ENCODE data around the gene SLC16A5.
A peak's percentile ranks its signal among the peaks of the same experiment; 100 is the strongest.

SLC16A5 gene

GRCh38 chr17:75064040-75064439, 23.7 kb upstream of the SLC16A5 start:
- ChIA-PET POLR2A (no interaction called here), CTCF (interaction anchor here (0.9 to 9.9 kb wide), 6 partner anchors 9 to 67 kb away, joined by 3 to 107 read pairs (median 4); partner anchors contain the start of genes ARMC7 and NT5C)
- WGBS (ENCODE audit: insufficient coverage): 89% methylated on average over 11 of the region's 11 CpGs
- H3K27me3 ChIP-seq (replicated peaks in 2 of 5; ENCODE audit: control insufficient read depth in 4 of 5, insufficient read depth in 5 of 5, low read length in 4 of 5): no peaks in the 10 kb centered on the region
- no peak overlapping the region for H3K4me3 ChIP-seq (ENCODE audit: control insufficient read depth in 1 of 7, extremely low read depth in 1 of 7, insufficient read depth in 4 of 7, low read depth in 2 of 7, low read length in 6 of 7)
- no peak for DNase-seq
- H3K9me3 ChIP-seq (ENCODE audit: control extremely low read depth in 1 of 5, control insufficient read depth in 4 of 5, insufficient read depth in 2 of 5, low read depth in 1 of 5, low read length in 4 of 5): no peaks in the 10 kb centered on the region
- peaks cover 1 to 26% (median 26%) of the 10 kb centered on the region in 4 experiments for H3K4me1 ChIP-seq (ENCODE audit: control extremely low read depth in 1 of 4, control insufficient read depth in 4 of 4, insufficient read depth in 4 of 4, low read length in 3 of 4)
- no peak overlapping the region for H3K27ac ChIP-seq (ENCODE audit: insufficient read depth in 1 of 2, low read depth in 1 of 2, low read length in 2 of 2, poor library complexity in 1 of 2, severe bottlenecking in 2 of 2)
- H3K36me3 ChIP-seq (ENCODE audit: control insufficient read depth in 4 of 4, insufficient read depth in 4 of 4, low read length in 3 of 4): peaks cover 9 to 58% (median 45%) of the 10 kb centered on the region in 4 experiments

DNA sequence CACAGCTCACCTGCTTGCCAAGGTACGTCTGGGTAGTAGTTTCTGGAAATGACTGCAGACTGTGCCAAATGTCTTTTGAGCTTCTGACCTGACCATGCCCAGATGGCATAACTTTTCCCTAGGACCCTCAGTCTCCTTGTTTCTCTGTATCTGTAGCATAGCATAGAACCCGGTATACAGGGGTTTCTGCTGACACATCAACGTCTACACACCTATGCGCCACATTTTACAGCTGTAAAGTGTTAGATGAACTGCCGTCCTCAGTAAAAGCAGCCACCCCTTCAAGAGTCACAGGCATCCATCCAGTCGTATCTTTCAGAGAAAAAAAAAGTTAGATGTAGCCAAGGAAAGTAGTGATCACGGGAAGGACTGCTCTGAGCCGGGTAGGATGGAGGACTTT, 23.3 kb upstream of the SLC16A5 start:
- WGBS (ENCODE audit: insufficient coverage): 96% methylated on average over 8 of the region's 8 CpGs
- Histone ChIP-seq H3K9me3 (ENCODE audit: control extremely low read depth in 1 of 5, control insufficient read depth in 4 of 5, insufficient read depth in 2 of 5, low read depth in 1 of 5, low read length in 4 of 5) (no peaks in the 10 kb centered on the region), H3K27me3 (replicated peaks in 2 of 5; ENCODE audit: control insufficient read depth in 4 of 5, insufficient read depth in 5 of 5, low read length in 4 of 5) (no peaks in the 10 kb centered on the region), H3K4me3 (ENCODE audit: control insufficient read depth in 1 of 7, extremely low read depth in 1 of 7, insufficient read depth in 4 of 7, low read depth in 2 of 7, low read length in 6 of 7) (no peak overlapping the region), H3K27ac (ENCODE audit: insufficient read depth in 1 of 2, low read depth in 1 of 2, low read length in 2 of 2, poor library complexity in 1 of 2, severe bottlenecking in 2 of 2) (no peak overlapping the region), H3K36me3 (ENCODE audit: control insufficient read depth in 4 of 4, insufficient read depth in 4 of 4, low read length in 3 of 4) (peaks cover 9 to 55% (median 44%) of the 10 kb centered on the region in 4 experiments), H3K4me1 (ENCODE audit: control extremely low read depth in 1 of 4, control insufficient read depth in 4 of 4, insufficient read depth in 4 of 4, low read length in 3 of 4) (peaks cover 1 to 26% (median 24%) of the 10 kb centered on the region in 4 experiments)
- POLR2A ChIA-PET: no interaction called here
- DNase-seq: no peak
- CTCF ChIA-PET: interaction anchor here (0.6 to 9.9 kb wide), 7 partner anchors 8 to 137 kb away, joined by 3 to 107 read pairs (median 3); partner anchors contain the start of gene NT5C

DNA sequence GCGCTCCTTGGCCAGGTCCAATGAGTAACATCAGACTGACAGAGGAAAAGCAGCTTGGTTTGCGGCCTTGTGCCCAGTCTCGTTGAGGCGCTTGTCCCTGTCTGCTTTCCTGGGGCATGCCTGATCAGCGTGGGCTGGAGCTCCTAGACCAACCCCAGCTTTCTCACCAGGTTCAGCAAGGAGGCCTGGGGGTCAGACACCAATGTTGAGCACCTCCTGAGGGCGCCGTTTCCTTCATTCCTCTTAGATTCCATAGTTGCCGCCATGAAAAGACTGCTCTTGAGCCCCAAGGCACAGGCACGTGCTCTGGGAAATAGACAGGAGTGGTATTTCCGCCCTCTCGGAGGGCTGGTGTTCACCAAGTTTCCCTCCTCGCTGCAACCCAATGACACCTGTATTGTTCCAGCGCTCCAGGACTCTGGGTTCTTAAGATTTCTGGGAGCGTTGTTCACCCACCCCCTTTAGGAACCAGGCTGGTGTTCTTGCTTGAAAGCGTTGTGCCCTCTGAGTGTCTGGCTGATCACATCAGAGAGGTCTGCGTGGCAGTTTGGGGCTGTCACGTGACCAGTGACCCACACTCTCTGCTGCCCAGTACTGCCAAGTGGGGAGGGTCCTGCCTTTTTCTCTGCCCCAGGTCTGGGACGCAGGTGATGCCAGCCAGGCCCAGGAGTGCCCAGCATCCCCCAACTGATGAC, 22.7 kb upstream of the SLC16A5 start:
- ChIA-PET CTCF (interaction anchor here (0.6 to 9.9 kb wide), 8 partner anchors 8 to 137 kb away, joined by 3 to 107 read pairs (median 4); partner anchors contain the start of gene NT5C), POLR2A (no interaction called here)
- H3K27ac ChIP-seq (ENCODE audit: insufficient read depth in 1 of 2, low read depth in 1 of 2, low read length in 2 of 2, poor library complexity in 1 of 2, severe bottlenecking in 2 of 2): no peak overlapping the region

GRCh38 chr17:75065562-75066151, 22.1 kb upstream of the SLC16A5 start:
- Histone ChIP-seq H3K4me1 (ENCODE audit: control extremely low read depth in 1 of 4, control insufficient read depth in 4 of 4, insufficient read depth in 4 of 4, low read length in 3 of 4) (peaks cover 0 to 21% (median 18%) of the 10 kb centered on the region in 4 experiments), H3K27ac (ENCODE audit: insufficient read depth in 1 of 2, low read depth in 1 of 2, low read length in 2 of 2, poor library complexity in 1 of 2, severe bottlenecking in 2 of 2) (no peak overlapping the region), H3K27me3 (replicated peaks in 2 of 5; ENCODE audit: control insufficient read depth in 4 of 5, insufficient read depth in 5 of 5, low read length in 4 of 5) (no peaks in the 10 kb centered on the region), H3K4me3 (ENCODE audit: control insufficient read depth in 1 of 7, extremely low read depth in 1 of 7, insufficient read depth in 4 of 7, low read depth in 2 of 7, low read length in 6 of 7) (no peak overlapping the region), H3K9me3 (ENCODE audit: control extremely low read depth in 1 of 5, control insufficient read depth in 4 of 5, insufficient read depth in 2 of 5, low read depth in 1 of 5, low read length in 4 of 5) (no peaks in the 10 kb centered on the region), H3K36me3 (ENCODE audit: control insufficient read depth in 4 of 4, insufficient read depth in 4 of 4, low read length in 3 of 4) (peaks cover 9 to 47% (median 41%) of the 10 kb centered on the region in 4 experiments)
- 74% methylated on average over 5 of the region's 6 CpGs for WGBS (ENCODE audit: insufficient coverage)
- ChIA-PET POLR2A (no interaction called here), CTCF (interaction anchor here (0.9 to 1.5 kb wide), 2 partner anchors 14 to 54 kb away, joined by 4 read pairs; no protein-coding TSS in a partner anchor)
- no peak for DNase-seq

More for the DNA sequence above, 22.7 kb upstream of the SLC16A5 start:
- no peaks in the 10 kb centered on the region for H3K27me3 ChIP-seq (replicated peaks in 2 of 5; ENCODE audit: control insufficient read depth in 4 of 5, insufficient read depth in 5 of 5, low read length in 4 of 5)
- WGBS (ENCODE audit: insufficient coverage): 97% methylated on average over 16 of the region's 18 CpGs
- no peaks in the 10 kb centered on the region for H3K9me3 ChIP-seq (ENCODE audit: control extremely low read depth in 1 of 5, control insufficient read depth in 4 of 5, insufficient read depth in 2 of 5, low read depth in 1 of 5, low read length in 4 of 5)
- DNase-seq: no peak
- H3K4me1 ChIP-seq (ENCODE audit: control extremely low read depth in 1 of 4, control insufficient read depth in 4 of 4, insufficient read depth in 4 of 4, low read length in 3 of 4): peaks cover 0 to 21% (median 19%) of the 10 kb centered on the region in 4 experiments
- H3K36me3 ChIP-seq (ENCODE audit: control insufficient read depth in 4 of 4, insufficient read depth in 4 of 4, low read length in 3 of 4): peaks cover 9 to 50% (median 43%) of the 10 kb centered on the region in 4 experiments
- no peak overlapping the region for H3K4me3 ChIP-seq (ENCODE audit: control insufficient read depth in 1 of 7, extremely low read depth in 1 of 7, insufficient read depth in 4 of 7, low read depth in 2 of 7, low read length in 6 of 7)

DNA sequence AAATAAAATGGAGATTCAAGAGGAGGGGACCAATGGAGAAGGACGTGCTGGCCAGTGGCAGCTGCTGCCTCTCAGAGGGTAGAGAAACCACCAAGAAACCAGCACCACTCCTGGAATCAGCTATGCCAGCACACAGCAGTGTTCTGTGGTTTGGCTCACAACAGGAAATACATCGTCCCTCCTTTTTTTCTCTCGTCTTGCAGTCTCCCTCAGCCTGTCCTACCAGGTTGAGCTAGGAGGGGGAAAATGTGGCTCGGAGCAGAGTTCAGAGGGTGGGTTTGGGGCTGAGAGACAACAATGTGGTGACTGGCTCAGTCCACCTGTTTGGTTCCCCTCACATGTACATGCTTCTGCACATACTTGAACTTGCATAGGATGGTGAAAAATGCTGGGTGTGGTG, 19.9 kb upstream of the SLC16A5 start:
- WGBS (ENCODE audit: insufficient coverage): no CpG with 5 or more reads among the region's 4 CpGs
- Histone ChIP-seq H3K4me3 (ENCODE audit: control insufficient read depth in 1 of 7, extremely low read depth in 1 of 7, insufficient read depth in 4 of 7, low read depth in 2 of 7, low read length in 6 of 7) (peak overlapping the region in 3 of 7 experiments; percentile 2 to 48 (median 4)), H3K4me1 (ENCODE audit: control extremely low read depth in 1 of 4, control insufficient read depth in 4 of 4, insufficient read depth in 4 of 4, low read length in 3 of 4) (peaks cover 0 to 21% (median 18%) of the 10 kb centered on the region in 4 experiments), H3K9me3 (ENCODE audit: control extremely low read depth in 1 of 5, control insufficient read depth in 4 of 5, insufficient read depth in 2 of 5, low read depth in 1 of 5, low read length in 4 of 5) (no peaks in the 10 kb centered on the region), H3K27me3 (replicated peaks in 2 of 5; ENCODE audit: control insufficient read depth in 4 of 5, insufficient read depth in 5 of 5, low read length in 4 of 5) (no peaks in the 10 kb centered on the region), H3K36me3 (ENCODE audit: control insufficient read depth in 4 of 4, insufficient read depth in 4 of 4, low read length in 3 of 4) (peaks cover 2 to 27% (median 22%) of the 10 kb centered on the region in 4 experiments), H3K27ac (ENCODE audit: insufficient read depth in 1 of 2, low read depth in 1 of 2, low read length in 2 of 2, poor library complexity in 1 of 2, severe bottlenecking in 2 of 2) (no peak overlapping the region)
- peak in 2 of 3 donors; percentile 57 to 73 for DNase-seq
- CTCF ChIA-PET: interaction anchor here (0.8 to 2.5 kb wide), 7 partner anchors 9 to 171 kb away, joined by 3 to 9 read pairs (median 4); no protein-coding TSS in a partner anchor
- POLR2A ChIA-PET: no interaction called here

GRCh38 chr17:75068750-75069149, 19.0 kb upstream of the SLC16A5 start:
- H3K27me3 ChIP-seq (replicated peaks in 2 of 5; ENCODE audit: control insufficient read depth in 4 of 5, insufficient read depth in 5 of 5, low read length in 4 of 5): no peaks in the 10 kb centered on the region
- no peak overlapping the region for H3K27ac ChIP-seq (ENCODE audit: insufficient read depth in 1 of 2, low read depth in 1 of 2, low read length in 2 of 2, poor library complexity in 1 of 2, severe bottlenecking in 2 of 2)
- H3K9me3 ChIP-seq (ENCODE audit: control extremely low read depth in 1 of 5, control insufficient read depth in 4 of 5, insufficient read depth in 2 of 5, low read depth in 1 of 5, low read length in 4 of 5): no peaks in the 10 kb centered on the region
- H3K36me3 ChIP-seq (ENCODE audit: control insufficient read depth in 4 of 4, insufficient read depth in 4 of 4, low read length in 3 of 4): peaks cover 0 to 18% (median 14%) of the 10 kb centered on the region in 4 experiments
- H3K4me3 ChIP-seq (ENCODE audit: control insufficient read depth in 1 of 7, extremely low read depth in 1 of 7, insufficient read depth in 4 of 7, low read depth in 2 of 7, low read length in 6 of 7): no peak overlapping the region
- POLR2A ChIA-PET: no interaction called here
- H3K4me1 ChIP-seq (ENCODE audit: control extremely low read depth in 1 of 4, control insufficient read depth in 4 of 4, insufficient read depth in 4 of 4, low read length in 3 of 4): peaks cover 0 to 21% (median 18%) of the 10 kb centered on the region in 4 experiments
- WGBS (ENCODE audit: insufficient coverage): 94% methylated on average over 5 of the region's 8 CpGs
- no peak for DNase-seq
- CTCF ChIA-PET: interaction anchor here (0.8 to 9.2 kb wide), 12 partner anchors 8 to 170 kb away, joined by 3 to 107 read pairs (median 5); partner anchors contain the start of genes NUP85 and SLC16A5
